T-cell (primary cell): ENCODE results near the gene AIG1. TPM values are rescaled to one million over a fixed set of nuclear protein-coding genes. Genes with fewer than 3 reads are reported as not detected.

Source experiments
- ATAC-seq, 4 experiments: fragments of 200-7000 bp in 3 of 4; fragments of 150-1000 bp in 1 of 4; cut with Tn5 transposase; replicated peaks in 1 of 4; 1 replicate in 3 of 4; 2 replicates in 1 of 4; pipeline ENCODE4 v1.10.0; 2021; ENCODE audit warnings: moderate library complexity in 3 of 4, mild to moderate bottlenecking in 2 of 4, moderate number of reproducible peaks in 1 of 4
- CTCF ChIA-PET, 2 donors: fragments of 300-600 bp; sonication (Branson Sonifier 250); formaldehyde crosslinking; loops; one replicate each; lab custom pipeline; 2022; ENCODE audit warnings: antibody characterized with exemption in 2 of 2; lab: Charles Lee
- POLR2A ChIA-PET, 2 donors: fragments of 300-600 bp; sonication (Branson Sonifier 250); formaldehyde crosslinking; loops; one replicate each; lab custom pipeline; 2022; ENCODE audit warnings: antibody characterized with exemption in 2 of 2; lab: Charles Lee
- DNase-seq, 35 experiments: peaks; one replicate each; pipeline versions ENCODE4 v3.0.0 to v3.0.0-alpha.2; 2013 to 2023
- H3K27ac ChIP-seq: one replicate; pipeline ENCODE4 v1.5.1; 2013; ENCODE audit warnings: low read length
- H3K27me3 ChIP-seq, 2 experiments: replicated peaks in 1 of 2; 1 replicate in 1 of 2; 2 replicates in 1 of 2; pipeline versions ENCODE4 v1.6.1 to v1.7.0; 2013; ENCODE audit warnings: low read length in 1 of 2, mixed read lengths in 1 of 2; ENCODE audit not compliant: control insufficient read depth in 2 of 2, insufficient read depth in 2 of 2; ENCODE audit errors: extremely low read depth in 1 of 2
- H3K36me3 ChIP-seq, 2 donors: 1 replicate in 1 of 2; 2 replicates in 1 of 2; pipeline versions ENCODE4 v1.6.1 to v1.7.0; 2013; ENCODE audit warnings: low read length in 1 of 2; ENCODE audit not compliant: control insufficient read depth in 2 of 2, insufficient read depth in 1 of 2; ENCODE audit errors: extremely low read depth in 1 of 2
- H3K4me1 ChIP-seq, 2 experiments: 1 replicate in 1 of 2; 2 replicates in 1 of 2; pipeline versions ENCODE4 v1.6.1 to v1.7.0; 2013; ENCODE audit warnings: low read length in 2 of 2, mixed read lengths in 1 of 2; ENCODE audit not compliant: insufficient read depth in 2 of 2, control insufficient read depth in 1 of 2; ENCODE audit errors: extremely low read depth in 1 of 2
- H3K4me3 ChIP-seq, 2 donors: 1 replicate in 1 of 2; 2 replicates in 1 of 2; pipeline versions ENCODE4 v1.5.1 to v1.7.0; 2013; ENCODE audit warnings: mild to moderate bottlenecking in 2 of 2, low read length in 1 of 2, moderate library complexity in 1 of 2; ENCODE audit not compliant: control insufficient read depth in 1 of 2; ENCODE audit errors: extremely low read depth in 1 of 2
- H3K9me3 ChIP-seq: 2 replicates; pipeline ENCODE4 v1.7.0; 2013
- H3K27ac Mint-ChIP-seq, 2 donors: one replicate each; pipeline ENCODE4 v1.8.0; 2020 to 2021; ENCODE audit warnings: mild to moderate bottlenecking in 2 of 2, mixed read lengths in 2 of 2
- H3K27me3 Mint-ChIP-seq, 2 donors: one replicate each; pipeline ENCODE4 v1.8.0; 2021 to 2022; ENCODE audit warnings: mixed read lengths in 2 of 2
- H3K36me3 Mint-ChIP-seq: one replicate; pipeline ENCODE4 v1.8.0; 2021; ENCODE audit warnings: mixed read lengths
- H3K4me1 Mint-ChIP-seq, 3 donors: one replicate each; pipeline ENCODE4 v1.8.0; 2020 to 2022; ENCODE audit warnings: mixed read lengths in 3 of 3, mild to moderate bottlenecking in 1 of 3
- H3K4me3 Mint-ChIP-seq, 3 donors: one replicate each; pipeline ENCODE4 v1.8.0; 2020 to 2022; ENCODE audit warnings: mild to moderate bottlenecking in 3 of 3, mixed read lengths in 3 of 3, moderate library complexity in 3 of 3
- H3K9me3 Mint-ChIP-seq, 3 donors: one replicate each; pipeline ENCODE4 v1.8.0; 2020 to 2022; ENCODE audit warnings: mixed read lengths in 3 of 3
- WGBS: methylation state at CpG from one replicate; pipeline ENCODE4 v1.1.5; 2013; ENCODE audit warnings: missing lambda C conversion rate; ENCODE audit not compliant: insufficient coverage; 5-methylcytosine and 5-hydroxymethylcytosine counted together
- total RNA-seq, 35 experiments: library from RNA in 6 of 35; stranded (reverse) in 6 of 35; fragments of 120-200 nt in 1 of 35; gene quantifications; one replicate each; pipeline versions ENCODE4 v1.2.1 to v1.2.4 and lab custom pipeline; 2013 to 2026

Gene AIG1
- total RNA-seq, 5 donors from 2014 or later (not counting 1 experiment from before 2014, with no cell fraction given): 6.0 to 13.4 (median 7.6) TPM

DNA sequence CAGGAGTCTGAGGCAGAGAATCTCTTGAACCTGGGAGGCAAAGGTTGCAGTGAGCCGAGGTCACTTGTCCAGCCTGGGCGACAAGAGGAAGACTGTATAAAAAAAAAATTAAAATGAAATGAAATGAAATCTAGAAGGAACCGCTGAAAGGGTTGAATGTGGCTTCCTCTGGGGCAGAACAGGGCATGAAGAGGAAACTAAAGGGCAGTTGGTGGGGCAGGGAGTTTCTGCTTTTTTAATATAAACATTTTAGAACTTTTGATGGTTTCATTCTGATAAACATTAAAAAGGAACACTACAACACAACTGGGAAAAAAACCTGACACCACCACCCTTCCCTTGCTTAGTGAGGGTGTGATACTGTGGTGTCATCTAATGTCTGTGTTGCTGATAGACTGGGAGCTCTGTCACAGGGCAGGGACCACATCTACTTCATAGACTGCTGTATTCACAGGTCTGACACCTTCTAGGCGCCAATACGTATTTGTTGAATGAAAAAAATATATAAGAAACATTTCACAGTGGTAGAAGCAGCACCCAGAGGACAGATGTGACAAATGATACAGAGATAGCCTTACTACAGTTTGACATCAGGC lies 260.9 kb downstream of the AIG1 start:
- Mint-ChIP-seq H3K9me3 (peaks cover 2 to 23% (median 16%) of the 10 kb centered on the region in 3 donors), H3K27me3 (peaks cover 0 to 6% of the 10 kb centered on the region in 2 donors), H3K4me3 (no peak overlapping the region), H3K27ac (no peak overlapping the region), H3K4me1 (no peaks in the 10 kb centered on the region), H3K36me3 (no peaks in the 10 kb centered on the region)
- ChIA-PET POLR2A (no interaction called here), CTCF (no interaction called here)
- WGBS: 46% methylated on average over 2 of the region's 5 CpGs
- Histone ChIP-seq H3K36me3 (no peaks in the 10 kb centered on the region), H3K9me3 (no peaks in the 10 kb centered on the region), H3K4me1 (no peaks in the 10 kb centered on the region), H3K27ac (no peak overlapping the region), H3K4me3 (no peak overlapping the region), H3K27me3 (no peaks in the 10 kb centered on the region)
- ATAC-seq (no peak), DNase-seq (no peak)

DNA sequence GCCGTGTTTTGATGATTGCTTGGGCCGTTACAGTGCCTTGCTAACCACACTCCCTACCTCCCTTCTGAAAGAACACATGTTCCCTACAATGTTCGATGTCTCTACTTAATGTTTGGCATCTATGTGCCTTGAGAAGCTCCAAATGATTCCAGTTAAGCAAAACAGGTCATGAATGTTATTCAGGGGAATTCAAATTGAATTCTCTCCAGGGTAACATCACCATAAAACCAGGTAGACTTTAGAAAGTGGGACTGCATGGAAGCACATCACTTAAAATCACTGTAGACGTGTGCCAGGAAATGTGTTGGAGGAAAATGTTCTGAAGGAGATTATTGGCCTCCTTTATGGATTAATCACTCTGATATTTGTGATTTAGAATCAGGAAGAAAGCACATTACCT lies 261.7 kb downstream of the AIG1 start:
- Mint-ChIP-seq H3K4me1 (no peaks in the 10 kb centered on the region), H3K27ac (no peak overlapping the region), H3K9me3 (peaks cover 0 to 16% (median 8%) of the 10 kb centered on the region in 3 donors), H3K4me3 (no peak overlapping the region), H3K27me3 (peaks cover 0 to under 1% of the 10 kb centered on the region in 2 donors), H3K36me3 (no peaks in the 10 kb centered on the region)
- Histone ChIP-seq H3K4me1 (no peaks in the 10 kb centered on the region), H3K36me3 (no peaks in the 10 kb centered on the region), H3K27ac (no peak overlapping the region), H3K27me3 (no peaks in the 10 kb centered on the region), H3K4me3 (no peak overlapping the region), H3K9me3 (no peaks in the 10 kb centered on the region)
- DNase-seq (no peak), ATAC-seq (no peak)
- no CpG with 5 or more reads among the region's 4 CpGs for WGBS
- POLR2A ChIA-PET: no interaction called here
- CTCF ChIA-PET: no interaction called here

GRCh38 chr6:143323729-143324470 lies 263.2 kb downstream of the AIG1 start:
- Histone ChIP-seq H3K4me3 (no peak overlapping the region), H3K36me3 (no peaks in the 10 kb centered on the region), H3K27ac (no peak overlapping the region), H3K27me3 (no peaks in the 10 kb centered on the region), H3K4me1 (no peaks in the 10 kb centered on the region), H3K9me3 (no peaks in the 10 kb centered on the region)
- DNase-seq (no peak), ATAC-seq (no peak)
- Mint-ChIP-seq H3K36me3 (no peaks in the 10 kb centered on the region), H3K27ac (no peak overlapping the region), H3K9me3 (peaks cover 0 to 4% (median 0%) of the 10 kb centered on the region in 3 donors), H3K27me3 (no peaks in the 10 kb centered on the region), H3K4me3 (no peak overlapping the region), H3K4me1 (no peaks in the 10 kb centered on the region)
- CTCF ChIA-PET: no interaction called here
- no CpG with 5 or more reads among the region's 3 CpGs for WGBS
- POLR2A ChIA-PET: no interaction called here

DNA sequence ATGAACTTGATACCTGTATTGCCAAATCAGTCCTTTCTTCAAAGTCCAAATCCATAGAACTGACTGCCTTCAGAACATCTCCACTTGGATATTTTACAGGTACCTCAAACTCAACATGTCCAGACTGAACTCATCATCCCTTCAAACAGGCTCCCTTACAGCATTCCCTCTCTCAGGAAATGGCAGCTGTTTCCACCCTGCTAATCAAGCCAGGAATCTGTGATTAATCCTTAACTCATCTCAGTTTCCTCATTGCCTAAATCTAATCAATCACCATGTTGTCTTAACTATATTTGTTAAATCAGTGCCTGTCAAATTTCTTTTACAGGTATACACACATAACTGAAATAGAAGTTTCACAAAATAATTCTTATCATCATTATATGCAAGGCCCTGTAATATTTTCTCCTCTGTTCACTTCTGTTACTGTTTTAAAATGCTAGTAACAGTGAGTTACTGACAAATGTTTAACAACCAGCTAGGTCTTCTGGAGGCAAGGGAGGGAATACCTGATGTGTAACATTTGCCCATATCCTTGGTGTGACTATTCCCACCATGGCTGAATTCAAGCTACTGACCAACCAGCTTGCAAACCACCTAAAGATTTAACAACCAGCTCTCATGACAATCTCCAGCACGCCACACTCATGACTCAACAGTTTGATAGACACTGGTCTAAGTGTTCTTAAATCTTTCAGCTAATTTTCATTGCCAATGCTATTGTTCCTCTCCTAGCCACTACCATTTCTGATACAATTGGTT lies 264.9 kb downstream of the AIG1 start:
- ChIA-PET POLR2A (no interaction called here), CTCF (interaction anchor here in 1 of 2 donors (0.6 kb wide), 1 partner anchor 13 kb away, joined by 4 read pairs; no protein-coding TSS in a partner anchor)
- Mint-ChIP-seq H3K4me1 (no peaks in the 10 kb centered on the region), H3K36me3 (no peaks in the 10 kb centered on the region), H3K27me3 (no peaks in the 10 kb centered on the region), H3K4me3 (no peak overlapping the region), H3K9me3 (no peaks in the 10 kb centered on the region), H3K27ac (no peak overlapping the region)
- no peak for DNase-seq
- H3K36me3 ChIP-seq: no peaks in the 10 kb centered on the region
- no peak overlapping the region for H3K27ac ChIP-seq
- H3K9me3 ChIP-seq: no peaks in the 10 kb centered on the region
- ATAC-seq: no peak
- no peaks in the 10 kb centered on the region for H3K27me3 ChIP-seq
- H3K4me3 ChIP-seq: no peak overlapping the region
- WGBS: 80% methylated on average over 1 of the region's 1 CpG
- no peaks in the 10 kb centered on the region for H3K4me1 ChIP-seq

GRCh38 chr6:143328876-143329275 lies 268.2 kb downstream of the AIG1 start:
- no peak overlapping the region for H3K27ac ChIP-seq
- H3K36me3 Mint-ChIP-seq: peaks cover 2% of the 10 kb centered on the region
- ATAC-seq: no peak
- ChIA-PET POLR2A (no interaction called here), CTCF (no interaction called here)
- WGBS: no CpG with 5 or more reads among the region's 1 CpG
- H3K27me3 ChIP-seq: no peaks in the 10 kb centered on the region
- no peak overlapping the region for H3K4me3 ChIP-seq
- no peaks in the 10 kb centered on the region for H3K36me3 ChIP-seq
- DNase-seq: no peak
- no peaks in the 10 kb centered on the region for H3K4me1 ChIP-seq
- H3K9me3 ChIP-seq: no peaks in the 10 kb centered on the region
- H3K27me3 Mint-ChIP-seq: no peaks in the 10 kb centered on the region
- no peak overlapping the region for H3K4me3 Mint-ChIP-seq
- peaks cover 0 to 5% (median 3%) of the 10 kb centered on the region in 3 donors for H3K9me3 Mint-ChIP-seq
- no peaks in the 10 kb centered on the region for H3K4me1 Mint-ChIP-seq
- no peak overlapping the region for H3K27ac Mint-ChIP-seq

- WGBS: no CpG with 5 or more reads among the region's 3 CpGs
- ChIA-PET POLR2A (no interaction called here), CTCF (no interaction called here)
- peaks cover 7% of the 10 kb centered on the region for H3K36me3 Mint-ChIP-seq
- H3K27me3 Mint-ChIP-seq: no peaks in the 10 kb centered on the region
- H3K27ac Mint-ChIP-seq: no peak overlapping the region
- no peak for ATAC-seq
- no peak for DNase-seq
- Histone ChIP-seq H3K9me3 (no peaks in the 10 kb centered on the region), H3K27me3 (no peaks in the 10 kb centered on the region), H3K27ac (no peak overlapping the region), H3K4me1 (no peaks in the 10 kb centered on the region), H3K4me3 (no peak overlapping the region), H3K36me3 (no peaks in the 10 kb centered on the region)
- no peak overlapping the region for H3K4me3 Mint-ChIP-seq
- H3K4me1 Mint-ChIP-seq: no peaks in the 10 kb centered on the region
- peaks cover 0 to 5% (median 3%) of the 10 kb centered on the region in 3 donors for H3K9me3 Mint-ChIP-seq
Observed at GRCh38 chr6:143329323-143329722, 268.6 kb downstream of the AIG1 start.
